ENCODE results near the gene PSG1. TPM values are rescaled to one million over a fixed set of nuclear protein-coding genes. Genes with fewer than 3 reads are reported as not detected.
A peak's percentile ranks its signal among the peaks of the same experiment; 100 is the strongest.
"Not testable (repeated sequence)": the region's sequence is repeated elsewhere in the genome, so short reads cannot be mapped to it uniquely, and the experiment has no call there.

The PSG1 gene
- total and polyA plus RNA-seq, 2 of the 13 experiments (the other 11 are each of a cell fraction or from before 2014, with no cell fraction given), result not detected

- peak; percentile 15 for DNase-seq (ENCODE audit: low spot score)
- H3K27ac ChIP-seq (ENCODE audit: extremely low read length, insufficient read depth, low read length); H3K4me3 ChIP-seq (replicated peaks in 1 of 3; ENCODE audit: insufficient read depth in 1 of 3, low read depth in 2 of 3, low read length in 3 of 3); H3K36me3 ChIP-seq (replicated peaks in 1 of 2; ENCODE audit: control insufficient read depth in 1 of 2, insufficient read depth in 2 of 2, low read length in 2 of 2); H3K27me3 ChIP-seq (ENCODE audit: control insufficient read depth in 1 of 2, insufficient read depth in 2 of 2, low read length in 2 of 2); POLR2A ChIA-PET; H3K9ac ChIP-seq (ENCODE audit: insufficient read depth, low read depth, low read length); H4K20me1 ChIP-seq (ENCODE audit: insufficient read depth, low read length); BruUV-seq (replicated peaks); H3K4me2 ChIP-seq (ENCODE audit: low read depth, low read length); ATAC-seq; H3K9me3 ChIP-seq (ENCODE audit: low read length); H3K79me2 ChIP-seq (ENCODE audit: insufficient read depth, low read length); H3K4me1 ChIP-seq (ENCODE audit: insufficient read depth, low read length); H2AFZ ChIP-seq (ENCODE audit: low read length); CTCF ChIA-PET (ENCODE audit: low intra/inter-chr PET ratio, low total read pairs); intact Hi-C loops (cut with micrococcal nuclease; ENCODE audit: unreplicated experiment); FAIRE-seq; in situ Hi-C loops (cut with HindIII; ENCODE audit: extremely low pct_ligation_motif_present, low pct_unique_long_range_greater_than_20kb): not testable (repeated sequence)
- TF ChIP-seq ZFX (CRISPR knock-in tag; IDR thresholded peaks at IDR 0.05; ENCODE audit: low read depth) (peak; percentile 33; the same call in 1 of the 2 replicates), ZFY (CRISPR knock-in tag; IDR thresholded peaks at IDR 0.05) (peak; percentile 20; the same call in 1 of the 2 replicates)
- TF ChIP-seq, protein P1, sequence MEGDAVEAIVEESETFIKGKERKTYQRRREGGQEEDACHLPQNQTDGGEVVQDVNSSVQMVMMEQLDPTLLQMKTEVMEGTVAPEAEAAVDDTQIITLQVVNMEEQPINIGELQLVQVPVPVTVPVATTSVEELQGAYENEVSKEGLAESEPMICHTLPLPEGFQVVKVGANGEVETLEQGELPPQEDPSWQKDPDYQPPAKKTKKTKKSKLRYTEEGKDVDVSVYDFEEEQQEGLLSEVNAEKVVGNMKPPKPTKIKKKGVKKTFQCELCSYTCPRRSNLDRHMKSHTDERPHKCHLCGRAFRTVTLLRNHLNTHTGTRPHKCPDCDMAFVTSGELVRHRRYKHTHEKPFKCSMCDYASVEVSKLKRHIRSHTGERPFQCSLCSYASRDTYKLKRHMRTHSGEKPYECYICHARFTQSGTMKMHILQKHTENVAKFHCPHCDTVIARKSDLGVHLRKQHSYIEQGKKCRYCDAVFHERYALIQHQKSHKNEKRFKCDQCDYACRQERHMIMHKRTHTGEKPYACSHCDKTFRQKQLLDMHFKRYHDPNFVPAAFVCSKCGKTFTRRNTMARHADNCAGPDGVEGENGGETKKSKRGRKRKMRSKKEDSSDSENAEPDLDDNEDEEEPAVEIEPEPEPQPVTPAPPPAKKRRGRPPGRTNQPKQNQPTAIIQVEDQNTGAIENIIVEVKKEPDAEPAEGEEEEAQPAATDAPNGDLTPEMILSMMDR (CRISPR knock-in tag; IDR thresholded peaks at IDR 0.05), result peak; percentile 59
- WGBS (ENCODE audit: low lambda C conversion rate), result 7% methylated on average over 5 of the region's 9 CpGs
Observed at GRCh38 chr19:42923106-42923505, 43.6 kb upstream of the PSG1 start.

DNA sequence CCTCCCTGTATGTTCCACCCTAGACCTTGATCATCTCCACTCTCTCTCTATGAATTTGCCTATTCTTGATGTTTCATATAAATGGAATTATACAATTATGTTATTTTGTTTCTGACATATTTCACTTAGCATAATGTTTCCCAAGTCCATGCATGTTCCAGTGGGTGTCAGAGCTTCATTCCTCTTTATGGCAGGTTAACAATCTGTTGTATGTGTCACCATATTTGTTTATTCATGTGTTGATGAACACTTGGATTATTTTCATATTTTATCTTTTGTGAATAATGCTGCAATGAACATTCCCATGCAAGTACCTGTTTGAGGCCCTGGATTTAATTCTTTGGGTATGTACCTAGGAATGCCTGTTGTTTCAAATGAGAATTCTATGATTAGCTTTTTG is 41.5 kb upstream of the PSG1 start:
- POLR2A ChIA-PET; H3K27ac ChIP-seq (ENCODE audit: extremely low read length, insufficient read depth, low read length); H3K36me3 ChIP-seq (replicated peaks in 1 of 2; ENCODE audit: control insufficient read depth in 1 of 2, insufficient read depth in 2 of 2, low read length in 2 of 2); H3K4me2 ChIP-seq (ENCODE audit: low read depth, low read length); H3K9me3 ChIP-seq (ENCODE audit: low read length); intact Hi-C loops (cut with micrococcal nuclease; ENCODE audit: unreplicated experiment); BruUV-seq (replicated peaks); H2AFZ ChIP-seq (ENCODE audit: low read length); FAIRE-seq; H3K27me3 ChIP-seq (ENCODE audit: control insufficient read depth in 1 of 2, insufficient read depth in 2 of 2, low read length in 2 of 2); DNase-seq (ENCODE audit: low spot score); H3K79me2 ChIP-seq (ENCODE audit: insufficient read depth, low read length); ATAC-seq; H3K4me1 ChIP-seq (ENCODE audit: insufficient read depth, low read length); H3K4me3 ChIP-seq (replicated peaks in 1 of 3; ENCODE audit: insufficient read depth in 1 of 3, low read depth in 2 of 3, low read length in 3 of 3); in situ Hi-C loops (cut with HindIII; ENCODE audit: extremely low pct_ligation_motif_present, low pct_unique_long_range_greater_than_20kb); CTCF ChIA-PET (ENCODE audit: low intra/inter-chr PET ratio, low total read pairs); H3K9ac ChIP-seq (ENCODE audit: insufficient read depth, low read depth, low read length); H4K20me1 ChIP-seq (ENCODE audit: insufficient read depth, low read length): not testable (repeated sequence)
